ENCODE measurements around the gene SYCP2. TPM values are rescaled to one million over a fixed set of nuclear protein-coding genes. Genes with fewer than 3 reads are reported as not detected.
"Not testable (repeated sequence)": the region's sequence is repeated elsewhere in the genome, so short reads cannot be mapped to it uniquely, and the experiment has no call there.

SYCP2 gene, protein sequence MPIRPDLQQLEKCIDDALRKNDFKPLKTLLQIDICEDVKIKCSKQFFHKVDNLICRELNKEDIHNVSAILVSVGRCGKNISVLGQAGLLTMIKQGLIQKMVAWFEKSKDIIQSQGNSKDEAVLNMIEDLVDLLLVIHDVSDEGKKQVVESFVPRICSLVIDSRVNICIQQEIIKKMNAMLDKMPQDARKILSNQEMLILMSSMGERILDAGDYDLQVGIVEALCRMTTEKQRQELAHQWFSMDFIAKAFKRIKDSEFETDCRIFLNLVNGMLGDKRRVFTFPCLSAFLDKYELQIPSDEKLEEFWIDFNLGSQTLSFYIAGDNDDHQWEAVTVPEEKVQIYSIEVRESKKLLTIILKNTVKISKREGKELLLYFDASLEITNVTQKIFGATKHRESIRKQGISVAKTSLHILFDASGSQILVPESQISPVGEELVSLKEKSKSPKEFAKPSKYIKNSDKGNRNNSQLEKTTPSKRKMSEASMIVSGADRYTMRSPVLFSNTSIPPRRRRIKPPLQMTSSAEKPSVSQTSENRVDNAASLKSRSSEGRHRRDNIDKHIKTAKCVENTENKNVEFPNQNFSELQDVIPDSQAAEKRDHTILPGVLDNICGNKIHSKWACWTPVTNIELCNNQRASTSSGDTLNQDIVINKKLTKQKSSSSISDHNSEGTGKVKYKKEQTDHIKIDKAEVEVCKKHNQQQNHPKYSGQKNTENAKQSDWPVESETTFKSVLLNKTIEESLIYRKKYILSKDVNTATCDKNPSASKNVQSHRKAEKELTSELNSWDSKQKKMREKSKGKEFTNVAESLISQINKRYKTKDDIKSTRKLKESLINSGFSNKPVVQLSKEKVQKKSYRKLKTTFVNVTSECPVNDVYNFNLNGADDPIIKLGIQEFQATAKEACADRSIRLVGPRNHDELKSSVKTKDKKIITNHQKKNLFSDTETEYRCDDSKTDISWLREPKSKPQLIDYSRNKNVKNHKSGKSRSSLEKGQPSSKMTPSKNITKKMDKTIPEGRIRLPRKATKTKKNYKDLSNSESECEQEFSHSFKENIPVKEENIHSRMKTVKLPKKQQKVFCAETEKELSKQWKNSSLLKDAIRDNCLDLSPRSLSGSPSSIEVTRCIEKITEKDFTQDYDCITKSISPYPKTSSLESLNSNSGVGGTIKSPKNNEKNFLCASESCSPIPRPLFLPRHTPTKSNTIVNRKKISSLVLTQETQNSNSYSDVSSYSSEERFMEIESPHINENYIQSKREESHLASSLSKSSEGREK (N-terminal part only)
- total RNA-seq = 2.2 TPM
- long read RNA-seq, partial matches to known transcripts = 0 of 3 reads
- long read RNA-seq, other reads (novel, unspliced or antisense) = 3 of 3 reads

DNA sequence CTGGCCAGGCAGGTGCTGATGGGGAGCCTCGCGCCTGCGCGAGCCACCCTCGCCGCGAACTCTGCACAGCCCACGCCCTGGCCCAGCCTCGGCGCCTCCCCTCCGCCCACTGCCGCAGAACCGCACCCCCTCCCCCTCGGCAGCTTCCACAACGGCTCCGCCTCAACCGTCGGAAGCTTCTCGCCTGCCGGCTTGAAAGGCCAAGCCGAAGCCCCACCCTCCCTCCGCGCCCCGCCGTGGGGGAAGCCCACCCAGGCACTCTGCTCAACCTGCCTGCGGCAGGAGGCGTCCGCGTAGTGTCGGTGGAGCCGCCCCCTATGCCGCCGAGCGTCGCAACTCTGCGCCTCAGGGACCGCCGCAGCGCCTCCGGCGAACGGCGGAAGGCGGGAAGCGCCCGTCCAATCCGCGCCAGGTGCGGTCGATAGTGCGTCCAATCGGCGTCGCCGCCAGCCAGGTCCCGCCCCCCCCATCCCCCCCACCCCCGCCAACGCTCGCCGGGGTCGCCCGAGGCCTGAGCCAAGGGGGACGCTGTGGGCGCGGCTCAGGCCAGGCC is at the start of gene SYCP2:
Gene SYCP2, minus strand, starts transcription at position 342 of the 553 bp plus-strand sequence. CDS start 11,224 bp downstream, outside the sequence.
- no peak for DNase-seq (ENCODE audit: low spot score)

DNA sequence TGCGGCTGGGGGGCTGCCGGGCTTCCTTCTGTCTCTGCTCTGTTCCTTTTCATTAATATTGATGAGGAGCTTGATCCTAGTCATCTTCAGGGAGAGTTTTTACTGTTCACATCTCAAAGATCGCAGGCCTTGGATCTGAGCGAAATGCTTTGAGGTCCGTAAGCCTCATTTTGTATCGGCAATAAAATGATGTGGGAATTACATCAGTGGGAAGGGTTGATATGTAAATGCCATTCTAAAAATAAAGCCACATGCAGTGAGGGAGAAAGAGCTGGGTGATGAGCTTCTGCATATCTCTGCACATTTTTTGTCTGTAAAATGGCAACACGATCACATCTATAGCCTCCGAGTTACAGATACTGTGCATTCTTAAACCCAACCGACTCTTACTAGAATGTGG is 49.6 kb upstream of the SYCP2 start:
- no peak for DNase-seq (ENCODE audit: low spot score)

DNA sequence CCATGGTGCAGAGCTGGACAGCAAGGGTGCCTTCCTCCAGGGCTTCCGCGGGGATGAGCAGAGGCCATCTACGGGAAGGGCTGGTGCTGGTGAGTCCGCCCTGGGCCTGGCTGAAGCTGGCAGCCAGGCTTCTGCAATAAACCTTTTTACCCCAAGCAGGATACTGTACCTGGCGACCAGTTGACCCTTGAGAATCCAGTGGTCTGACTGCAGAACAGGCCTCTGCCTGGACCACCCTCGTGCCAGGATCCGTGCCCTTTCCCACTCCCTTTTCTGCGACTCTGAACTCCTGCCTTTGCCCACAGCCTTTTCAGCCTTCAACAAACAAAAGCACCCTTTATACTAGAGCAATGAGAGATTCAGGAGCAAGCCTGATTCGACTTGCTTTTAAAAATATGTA is 43.6 kb upstream of the SYCP2 start:
- no peak for DNase-seq (ENCODE audit: low spot score)

DNA sequence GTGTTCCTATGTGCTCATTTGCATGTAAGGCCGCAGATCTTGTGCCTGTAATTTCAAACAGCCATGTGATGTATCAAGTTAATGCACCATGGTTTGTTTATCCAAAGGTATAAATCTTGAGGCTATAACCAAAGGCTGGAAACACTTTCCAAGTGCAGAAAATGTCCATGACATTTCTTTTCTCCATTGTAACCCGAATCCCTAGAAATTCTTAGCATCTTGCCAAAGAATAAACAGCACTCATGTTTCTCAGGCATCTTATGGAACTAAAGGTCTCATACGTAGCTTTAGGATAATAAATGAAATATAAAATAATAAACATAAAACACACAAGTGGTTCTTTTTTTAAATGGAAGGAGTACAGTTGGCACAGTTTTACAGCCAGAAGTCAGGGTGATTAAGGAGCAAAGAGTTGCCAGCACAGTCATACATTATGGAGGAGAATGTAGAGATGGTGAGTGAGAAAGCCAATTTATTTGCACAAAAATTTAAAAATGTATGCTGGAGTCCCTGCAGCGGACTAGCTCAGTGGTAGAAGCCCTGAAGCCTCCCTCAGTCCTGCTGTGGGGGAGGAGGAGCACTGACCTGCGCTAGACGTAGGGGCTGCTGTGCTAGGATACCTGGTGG is 42.8 kb upstream of the SYCP2 start:
- DNase-seq (ENCODE audit: low spot score) = no peak

DNA sequence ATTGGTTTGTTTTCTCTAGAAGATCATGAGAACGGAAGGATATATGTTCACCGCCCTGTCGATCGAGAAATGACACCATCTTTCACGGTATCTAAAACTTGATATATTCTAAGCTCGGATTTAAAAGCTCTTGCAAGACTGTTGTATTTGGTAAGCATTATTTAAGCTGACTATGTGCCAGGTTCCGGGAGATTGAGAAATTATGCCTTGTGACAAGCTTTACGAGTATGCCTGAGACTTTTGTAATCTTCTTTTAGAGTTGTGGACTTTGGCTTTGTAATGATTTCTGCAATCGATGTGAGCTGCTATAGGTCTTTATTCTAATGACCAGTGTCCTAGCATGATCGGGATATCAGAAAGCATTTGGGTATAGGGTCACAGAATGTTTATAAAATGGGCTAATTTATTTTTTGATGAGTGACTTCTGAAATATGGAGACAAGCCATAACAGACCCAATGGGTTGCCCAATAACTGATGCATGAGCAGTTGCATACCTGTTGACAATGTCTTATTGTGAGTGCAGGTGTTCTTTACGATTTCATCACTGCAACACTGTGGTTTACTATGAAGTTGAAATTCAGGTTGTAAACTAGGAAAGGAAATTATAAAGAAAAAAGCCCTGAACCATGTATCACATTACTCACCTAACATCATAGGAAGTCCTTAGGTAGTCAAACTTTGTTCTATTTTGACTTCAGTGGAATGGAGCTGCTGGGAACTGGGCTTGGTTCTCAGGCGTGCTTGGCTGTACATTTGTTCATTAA is 38.8 kb upstream of the SYCP2 start:
- DNase-seq (ENCODE audit: low spot score) = no peak

DNA sequence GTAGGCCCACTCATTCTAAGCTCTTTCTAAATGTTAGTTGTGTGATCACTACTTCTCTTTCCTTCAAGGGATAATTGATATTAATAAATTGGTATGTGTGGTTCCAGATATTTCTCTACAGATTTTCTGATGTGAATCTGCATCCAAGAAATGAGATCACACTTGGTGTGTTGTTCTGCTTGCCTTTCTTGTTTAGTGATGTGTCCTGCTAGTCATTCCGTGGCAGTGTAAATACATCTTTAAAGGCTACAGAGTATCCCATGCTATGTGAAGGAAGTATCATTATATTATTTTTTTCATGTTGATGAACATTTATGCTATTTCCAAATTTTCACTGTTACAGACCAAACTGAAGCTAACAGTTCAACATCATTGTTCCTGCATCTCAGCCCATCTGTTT is 38.0 kb upstream of the SYCP2 start:
- no peak for DNase-seq (ENCODE audit: low spot score)

DNA sequence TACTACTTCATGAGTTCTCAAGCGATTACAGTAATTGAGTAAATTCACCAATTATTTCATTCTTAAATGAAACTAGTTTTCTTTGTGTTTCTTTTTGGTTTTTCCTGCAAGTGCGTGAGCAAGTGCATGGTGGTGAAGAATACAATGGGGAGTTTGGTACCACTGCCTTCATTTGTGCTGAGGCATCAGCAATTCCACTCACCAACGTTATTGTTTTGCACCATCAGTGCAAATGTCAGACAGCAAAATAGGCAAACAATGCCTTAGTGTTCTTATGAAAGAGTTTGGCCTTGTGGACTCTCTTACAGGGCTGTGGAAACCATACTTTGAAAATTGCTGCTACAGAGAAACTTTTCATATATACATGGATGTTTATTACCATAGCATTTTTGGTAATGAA is 33.0 kb upstream of the SYCP2 start:
- no peak for DNase-seq (ENCODE audit: low spot score)

DNA sequence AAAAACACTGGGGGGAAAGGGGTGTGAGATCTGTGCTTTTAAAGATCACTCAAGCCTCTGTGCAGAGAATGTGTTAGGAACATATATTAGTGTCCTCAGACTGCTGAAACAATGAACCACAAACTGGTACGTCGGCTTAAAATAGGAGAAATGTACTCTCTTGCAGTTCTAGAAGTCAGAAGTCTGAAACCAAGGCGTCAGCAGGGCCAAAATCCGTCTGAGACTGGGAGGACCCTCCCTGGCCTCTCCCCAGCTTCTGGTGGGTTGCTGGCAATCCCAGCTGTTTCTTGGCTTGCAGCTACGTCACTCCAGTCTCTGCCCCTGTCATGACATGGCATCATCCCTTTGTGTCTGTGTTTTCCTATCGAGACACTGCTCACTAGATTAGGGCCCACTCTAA is 28.7 kb upstream of the SYCP2 start:
- DNase-seq (ENCODE audit: low spot score) = no peak

- no peak for DNase-seq (ENCODE audit: low spot score)
Measured at GRCh38 chr20:59961423-59961822, 28.0 kb upstream of the SYCP2 start.

GRCh38 chr20:59958626-59959025 is 25.2 kb upstream of the SYCP2 start:
- no peak for DNase-seq (ENCODE audit: low spot score)

DNA sequence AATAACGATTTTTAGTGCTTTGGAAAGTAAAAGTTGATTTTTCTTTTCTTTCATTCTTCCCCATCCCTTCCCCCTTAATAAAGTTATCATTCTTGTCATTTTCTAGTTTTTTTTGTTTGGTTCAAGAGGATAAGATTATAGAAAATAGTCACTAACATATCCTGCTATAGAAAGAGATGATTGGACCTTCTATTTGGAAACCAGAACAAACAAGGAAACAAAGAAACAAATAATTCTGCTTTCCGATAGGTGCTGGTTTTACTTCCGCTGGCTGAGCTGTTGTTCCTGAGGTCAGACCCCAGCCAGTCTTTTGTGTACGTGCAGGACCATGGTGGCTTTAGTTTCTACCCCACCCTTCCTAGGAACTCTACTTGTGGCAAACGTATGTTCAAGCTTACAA is 24.7 kb upstream of the SYCP2 start, which contains the start of gene CDH26:
Gene CDH26, plus strand, starts transcription at position 301 of the 400 bp plus-strand sequence. CDS start 304 bp downstream, outside the sequence.
- DNase-seq (ENCODE audit: low spot score) = no peak

DNA sequence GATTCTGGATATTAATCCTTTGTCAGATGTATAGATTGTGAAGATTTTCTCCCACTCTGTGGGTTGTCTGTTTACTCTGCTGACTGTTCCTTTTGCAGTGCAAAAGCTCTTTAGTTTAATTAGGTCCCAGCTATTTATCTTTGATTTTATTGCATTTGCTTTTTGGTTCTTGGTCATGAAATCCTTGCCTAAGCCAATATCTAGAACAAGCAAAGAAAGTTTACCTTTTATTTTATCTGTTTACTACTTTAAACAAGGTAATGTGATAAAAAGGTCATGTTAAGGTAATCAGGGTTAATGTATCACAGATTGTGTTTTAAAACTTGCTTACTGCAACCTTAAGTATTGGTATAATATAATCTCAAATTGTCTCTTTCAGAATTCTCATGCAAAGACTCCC is 24.1 kb upstream of the SYCP2 start:
- DNase-seq (ENCODE audit: low spot score) = not testable (repeated sequence)

DNA sequence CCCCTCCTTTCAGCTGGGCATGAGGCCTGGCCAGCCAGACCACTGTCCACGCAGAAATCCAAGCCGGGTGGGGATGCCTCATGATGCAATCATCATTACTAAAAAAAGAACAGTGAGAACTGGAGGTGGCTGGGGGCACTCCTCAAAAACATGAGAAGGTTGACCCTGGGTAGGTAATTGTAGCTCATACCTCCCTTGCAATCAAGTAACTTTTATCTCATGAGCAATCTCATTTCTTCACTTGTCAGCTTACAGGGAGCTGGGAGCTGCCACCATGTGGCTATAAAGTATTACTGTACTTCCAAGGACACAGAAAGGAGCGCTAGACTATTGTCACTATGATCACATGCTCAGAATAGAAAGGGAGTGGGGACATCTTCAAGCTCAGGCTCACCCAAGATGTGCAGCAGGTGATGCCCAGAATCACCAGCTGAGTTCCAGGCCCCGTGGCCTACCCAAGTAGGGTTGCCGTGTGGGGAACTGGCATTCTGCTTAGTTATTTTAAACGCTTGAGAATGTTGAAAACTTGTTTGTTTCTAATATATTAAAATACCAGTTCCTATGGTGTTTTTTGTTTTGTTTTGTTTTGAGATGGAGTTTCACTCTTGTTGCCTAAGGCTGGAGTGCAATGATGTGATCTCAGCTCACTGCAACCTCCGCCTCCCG is 21.8 kb upstream of the SYCP2 start:
- no peak for DNase-seq (ENCODE audit: low spot score)

DNA sequence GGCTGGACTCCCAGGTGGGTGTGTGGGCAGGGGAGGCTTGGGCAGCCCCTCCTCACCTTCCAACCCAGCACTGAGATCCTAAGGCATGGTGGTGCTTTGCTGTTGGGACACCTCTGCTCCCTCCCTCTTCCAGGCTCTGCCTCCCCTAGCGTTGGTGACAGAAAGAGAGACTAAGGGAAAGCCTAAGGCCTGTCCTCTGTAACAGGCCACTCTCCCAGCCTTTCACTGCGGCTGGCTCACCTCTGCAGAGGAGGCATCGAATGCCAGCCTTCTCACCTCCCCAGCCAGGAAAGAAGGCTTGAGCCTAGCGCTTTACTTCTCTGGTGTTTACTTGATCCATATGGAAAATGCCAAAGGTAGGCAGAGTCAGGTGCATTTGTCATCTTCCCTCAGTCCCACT is 21.3 kb upstream of the SYCP2 start:
- DNase-seq (ENCODE audit: low spot score) = no peak

DNA sequence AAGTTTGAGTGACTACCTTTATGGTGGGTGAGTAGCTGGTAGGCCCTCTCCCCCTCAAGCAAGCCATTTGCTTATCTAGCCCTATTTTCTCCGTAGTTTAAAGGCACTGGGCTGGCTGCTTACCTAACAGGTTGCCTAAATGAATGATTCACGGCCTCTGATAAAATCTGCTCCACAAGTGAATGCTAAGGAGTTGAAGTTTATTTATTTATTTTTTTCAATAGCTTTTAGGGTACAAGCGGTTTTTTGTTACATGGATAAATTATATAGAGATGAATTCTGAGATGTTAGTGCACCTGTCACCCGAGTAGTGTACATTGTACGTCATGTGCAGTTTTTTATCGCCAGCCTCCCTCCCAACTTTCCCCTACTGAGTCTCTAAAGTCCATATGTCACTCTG is 16.5 kb upstream of the SYCP2 start:
- no peak for DNase-seq (ENCODE audit: low spot score)

- no peak for DNase-seq (ENCODE audit: low spot score)
Measured at GRCh38 chr20:59948828-59949720, 15.6 kb upstream of the SYCP2 start.

GRCh38 chr20:59948212-59948611 is 14.8 kb upstream of the SYCP2 start:
- DNase-seq (ENCODE audit: low spot score) = no peak

GRCh38 chr20:59947376-59947775 is 13.9 kb upstream of the SYCP2 start:
- no peak for DNase-seq (ENCODE audit: low spot score)
